Fibroblast of lung (primary cell): Measurements from ENCODE around the gene GTPBP3. TPM values are rescaled to one million over a fixed set of nuclear protein-coding genes. Genes with fewer than 3 reads are reported as not detected.

Experiments
- DNase-seq, 2 donors: peaks; one replicate each; pipeline versions ENCODE4 v3.0.0 to v3.0.0-alpha.2; 2010; ENCODE audit warnings: low read depth in 2 of 2
- H2AFZ ChIP-seq: 2 replicates; pipeline ENCODE4 v1.5.1; 2012; ENCODE audit warnings: low read length, control low read depth, inconsistent platforms
- H3K27ac ChIP-seq: 2 replicates; pipeline ENCODE4 v1.5.1; 2011; ENCODE audit warnings: low read length, control low read depth; ENCODE audit not compliant: insufficient read depth
- H3K27me3 ChIP-seq: 2 replicates; pipeline ENCODE4 v1.5.1; 2011; ENCODE audit warnings: mild to moderate bottlenecking, low read length; ENCODE audit not compliant: control insufficient read depth, insufficient read depth
- H3K36me3 ChIP-seq: 2 replicates; pipeline ENCODE4 v1.5.1; 2011; ENCODE audit warnings: low read length; ENCODE audit not compliant: control insufficient read depth, insufficient read depth
- H3K4me1 ChIP-seq: 2 replicates; pipeline ENCODE4 v1.5.1; 2011; ENCODE audit warnings: low read length; ENCODE audit not compliant: control insufficient read depth, insufficient read depth; ENCODE audit errors: extremely low read depth
- H3K4me2 ChIP-seq: 2 replicates; pipeline ENCODE4 v1.5.1; 2011; ENCODE audit warnings: low read length, control low read depth; ENCODE audit not compliant: insufficient read depth; ENCODE audit errors: extremely low read depth
- H3K4me3 ChIP-seq, 4 experiments: fragments of 200-600 bp in 1 of 4; sonication (generic) in 1 of 4; replicated peaks in 1 of 4; 2 replicates each; pipeline ENCODE4 v1.5.1; 2011 to 2016; ENCODE audit warnings: low read length in 4 of 4, low read depth in 3 of 4, mild to moderate bottlenecking in 3 of 4, control low read depth in 2 of 4, inconsistent platforms in 1 of 4, mixed read lengths in 1 of 4; ENCODE audit not compliant: insufficient read depth in 1 of 4; ENCODE audit errors: control extremely low read depth in 1 of 4
- H3K79me2 ChIP-seq: 2 replicates; pipeline ENCODE4 v1.5.1; 2012; ENCODE audit warnings: mild to moderate bottlenecking, low read length, inconsistent platforms; ENCODE audit not compliant: control insufficient read depth, insufficient read depth
- H3K9ac ChIP-seq: 2 replicates; pipeline ENCODE4 v1.5.1; 2011; ENCODE audit warnings: mild to moderate bottlenecking, low read length, control low read depth; ENCODE audit not compliant: insufficient read depth
- H3K9me3 ChIP-seq: 2 replicates; pipeline ENCODE4 v1.5.1; 2012; ENCODE audit warnings: low read depth, low read length; ENCODE audit not compliant: control insufficient read depth, insufficient read depth
- H4K20me1 ChIP-seq: 2 replicates; pipeline ENCODE4 v1.5.1; 2011; ENCODE audit warnings: low read length; ENCODE audit not compliant: control insufficient read depth, insufficient read depth; ENCODE audit errors: extremely low read depth
- EZH2 ChIP-seq: IDR thresholded peaks from 2 replicates; pipeline ENCODE4 v1.5.1; 2012; ENCODE audit warnings: low read length, control low read depth, mild to moderate bottlenecking; ENCODE audit errors: missing control alignments
- polyA plus RNA-seq, 2 donors: library from polyadenylated mRNA; depleted of rRNA in 1 of 2; stranded (reverse) in 1 of 2; unstranded in 1 of 2; fragments of >200 nt; gene quantifications; 2 replicates each; pipeline ENCODE4 v1.2.1, GENCODE V29; 2011 to 2012; ENCODE audit warnings: missing spikeins in 1 of 2
- total RNA-seq: library from RNA; depleted of rRNA; stranded (reverse); fragments of >200 nt; gene quantifications from 2 replicates; pipeline ENCODE4 v1.2.1, GENCODE V29; 2014
- TF ChIP-seq, protein P1 (sequence below), 2 donors: IDR thresholded peaks in 1 of 2; conservative IDR thresholded peaks in 1 of 2; 1 replicate in 1 of 2; 2 replicates in 1 of 2; pipeline ENCODE4 v1.5.1; 2011 to 2012; ENCODE audit warnings: low read length in 2 of 2, control low read depth in 1 of 2, inconsistent platforms in 1 of 2, low read depth in 1 of 2, mild to moderate bottlenecking in 1 of 2

The GTPBP3 gene
- total and polyA plus RNA-seq, 2 donors (not counting 1 experiment from before 2014, with no cell fraction given), result 3.7 to 11.1 TPM

DNA sequence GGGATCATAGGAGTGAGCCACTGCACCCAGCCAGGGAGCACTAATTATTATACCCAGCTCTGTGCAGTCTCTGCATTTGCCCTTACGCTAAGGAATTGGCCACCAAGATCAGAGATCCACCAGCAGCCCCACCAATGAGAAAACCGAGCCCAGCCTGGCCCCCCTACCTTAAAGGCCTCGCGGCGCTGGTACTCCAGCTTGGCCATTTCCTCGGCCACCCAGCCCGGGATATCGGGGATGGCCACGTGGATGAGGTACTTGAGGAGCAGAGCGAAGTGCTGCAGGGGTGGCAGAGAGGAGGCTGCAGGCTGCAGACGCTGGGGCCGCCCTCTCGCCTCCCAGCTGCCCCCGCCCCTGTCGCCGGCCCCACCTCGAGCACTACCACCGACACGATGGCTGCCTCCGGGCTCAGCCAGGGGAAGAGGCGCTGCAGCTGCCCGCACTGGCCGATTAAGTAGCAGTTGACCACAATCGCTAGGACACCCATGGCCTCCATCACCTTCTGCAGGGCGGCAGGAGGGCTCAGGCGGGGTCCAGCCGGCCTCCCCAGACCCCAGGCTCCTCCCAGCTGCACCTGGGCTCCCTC, 10.2 kb upstream of the GTPBP3 start:
- no peaks in the 10 kb centered on the region for H3K9me3 ChIP-seq
- no peak overlapping the region for H3K9ac ChIP-seq
- H3K27me3 ChIP-seq, result no peaks in the 10 kb centered on the region
- H3K79me2 ChIP-seq, result no peaks in the 10 kb centered on the region
- no peaks in the 10 kb centered on the region for H4K20me1 ChIP-seq
- no peak for TF ChIP-seq EZH2
- TF ChIP-seq, protein P1, sequence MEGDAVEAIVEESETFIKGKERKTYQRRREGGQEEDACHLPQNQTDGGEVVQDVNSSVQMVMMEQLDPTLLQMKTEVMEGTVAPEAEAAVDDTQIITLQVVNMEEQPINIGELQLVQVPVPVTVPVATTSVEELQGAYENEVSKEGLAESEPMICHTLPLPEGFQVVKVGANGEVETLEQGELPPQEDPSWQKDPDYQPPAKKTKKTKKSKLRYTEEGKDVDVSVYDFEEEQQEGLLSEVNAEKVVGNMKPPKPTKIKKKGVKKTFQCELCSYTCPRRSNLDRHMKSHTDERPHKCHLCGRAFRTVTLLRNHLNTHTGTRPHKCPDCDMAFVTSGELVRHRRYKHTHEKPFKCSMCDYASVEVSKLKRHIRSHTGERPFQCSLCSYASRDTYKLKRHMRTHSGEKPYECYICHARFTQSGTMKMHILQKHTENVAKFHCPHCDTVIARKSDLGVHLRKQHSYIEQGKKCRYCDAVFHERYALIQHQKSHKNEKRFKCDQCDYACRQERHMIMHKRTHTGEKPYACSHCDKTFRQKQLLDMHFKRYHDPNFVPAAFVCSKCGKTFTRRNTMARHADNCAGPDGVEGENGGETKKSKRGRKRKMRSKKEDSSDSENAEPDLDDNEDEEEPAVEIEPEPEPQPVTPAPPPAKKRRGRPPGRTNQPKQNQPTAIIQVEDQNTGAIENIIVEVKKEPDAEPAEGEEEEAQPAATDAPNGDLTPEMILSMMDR (conservative IDR thresholded peaks at IDR 0.05 in 1 of 2, IDR thresholded peaks at IDR 0.05 in 1 of 2; ENCODE audit: low read depth in 1 of 2, low read length in 2 of 2), result no peak
- H3K4me3 ChIP-seq, result no peak overlapping the region
- peaks cover 8% of the 10 kb centered on the region for H3K36me3 ChIP-seq
- no peaks in the 10 kb centered on the region for H3K4me1 ChIP-seq
- no peak for DNase-seq
- H3K4me2 ChIP-seq, result no peak overlapping the region
- no peak overlapping the region for H2AFZ ChIP-seq
- H3K27ac ChIP-seq, result no peak overlapping the region

DNA sequence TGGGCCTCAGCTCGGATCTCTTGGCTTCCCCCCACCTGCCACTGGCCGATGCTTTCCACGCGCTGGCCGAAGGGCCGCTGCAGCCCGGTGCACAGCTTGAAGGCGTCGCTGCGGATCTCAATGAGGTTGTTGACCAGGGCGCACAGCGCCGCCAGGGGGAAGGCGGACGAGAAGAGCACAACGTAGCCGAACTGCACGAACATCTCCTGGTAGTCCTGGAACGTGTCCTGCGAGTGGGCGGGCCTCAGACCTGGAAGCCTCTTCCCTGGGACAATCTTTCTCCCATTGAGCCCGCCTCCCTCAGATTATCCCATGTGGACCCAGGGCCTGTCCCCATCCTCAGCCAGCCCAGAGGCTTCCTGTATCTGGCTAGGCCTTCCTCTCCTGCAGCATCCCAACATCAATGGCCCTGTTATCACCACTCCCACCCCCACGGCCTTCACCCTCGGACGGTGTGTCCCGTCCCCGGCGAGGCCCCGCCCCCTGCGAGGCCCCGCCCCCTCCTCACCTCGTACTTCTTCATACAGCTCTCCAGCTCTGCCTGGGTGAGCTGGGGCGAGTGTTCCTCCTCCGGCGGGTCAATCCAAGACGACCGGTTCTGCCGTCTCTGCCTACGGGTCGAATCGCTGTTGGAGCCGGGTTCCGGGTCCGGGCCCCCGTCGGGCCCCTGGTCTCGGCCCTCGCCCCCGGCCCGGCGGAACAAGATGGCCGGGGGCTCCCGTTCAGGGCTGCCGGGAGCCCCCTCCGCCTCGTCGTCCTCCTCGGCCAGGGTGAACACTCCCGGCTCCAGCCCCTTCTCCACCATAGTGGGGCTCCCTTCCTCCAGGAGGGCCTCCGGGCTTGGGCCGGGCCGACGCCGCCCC, 9.5 kb upstream of the GTPBP3 start:
- no peaks in the 10 kb centered on the region for H4K20me1 ChIP-seq
- no peak overlapping the region for H2AFZ ChIP-seq
- no peak overlapping the region for H3K4me2 ChIP-seq
- peak in 1 of 2 donors; percentile 48 for DNase-seq
- no peak overlapping the region for H3K4me3 ChIP-seq
- H3K27me3 ChIP-seq, result no peaks in the 10 kb centered on the region
- H3K9ac ChIP-seq, result no peak overlapping the region
- no peaks in the 10 kb centered on the region for H3K4me1 ChIP-seq
- H3K9me3 ChIP-seq, result no peaks in the 10 kb centered on the region
- no peaks in the 10 kb centered on the region for H3K79me2 ChIP-seq
- TF ChIP-seq, protein P1 (conservative IDR thresholded peaks at IDR 0.05 in 1 of 2, IDR thresholded peaks at IDR 0.05 in 1 of 2; ENCODE audit: low read depth in 1 of 2, low read length in 2 of 2), result peak in 1 of 2 donors; percentile 38
- TF ChIP-seq EZH2, result no peak
- peaks cover 8% of the 10 kb centered on the region for H3K36me3 ChIP-seq
- H3K27ac ChIP-seq, result no peak overlapping the region

DNA sequence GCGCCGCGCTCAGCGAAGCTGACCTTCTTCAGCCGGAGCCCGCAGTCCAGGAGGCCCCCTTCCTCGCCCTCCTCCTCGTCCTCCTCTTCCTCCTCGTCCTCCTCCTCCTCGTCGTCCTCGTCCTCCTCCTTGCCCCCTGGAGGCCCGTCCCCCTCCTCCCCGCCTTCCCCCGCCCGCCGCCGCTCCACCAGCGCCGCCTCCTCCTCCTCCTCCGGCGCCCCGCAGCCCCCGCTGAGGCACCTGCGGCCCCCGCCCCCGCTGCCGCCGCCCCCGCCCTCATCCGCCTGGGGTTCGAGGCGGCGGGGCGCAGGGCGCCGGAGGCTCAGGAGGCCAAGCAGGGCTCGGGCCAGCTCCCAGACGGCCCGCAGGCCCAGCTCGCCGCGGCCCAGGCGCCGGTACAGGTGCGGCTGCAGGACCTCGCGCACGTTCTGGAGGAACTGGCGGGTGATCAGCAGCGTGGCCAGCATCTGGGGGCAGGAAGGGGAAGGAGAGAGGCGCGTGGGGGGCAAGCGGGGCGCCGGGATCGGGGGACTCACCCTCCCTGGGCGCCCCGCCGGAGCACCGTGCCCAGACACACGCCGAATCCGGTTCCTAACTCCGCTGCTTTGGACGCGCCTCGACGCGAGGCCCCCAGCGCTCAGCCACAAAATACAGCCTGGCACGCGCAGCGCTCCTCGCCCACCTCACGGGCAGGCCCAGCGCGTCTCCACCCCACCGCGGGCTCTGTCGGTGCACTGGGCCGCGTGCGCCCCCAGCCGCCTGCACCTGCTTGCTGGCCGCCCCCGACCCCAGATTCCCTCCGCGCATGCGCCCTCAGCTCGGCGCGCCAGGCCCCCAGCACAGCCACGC, 8.6 kb upstream of the GTPBP3 start:
- Histone ChIP-seq H3K27me3 (no peaks in the 10 kb centered on the region), H3K4me3 (no peak overlapping the region), H3K9me3 (no peaks in the 10 kb centered on the region), H3K27ac (no peak overlapping the region), H4K20me1 (no peaks in the 10 kb centered on the region), H3K9ac (no peak overlapping the region), H2AFZ (no peak overlapping the region), H3K36me3 (peaks cover 8% of the 10 kb centered on the region), H3K4me2 (no peak overlapping the region), H3K4me1 (no peaks in the 10 kb centered on the region), H3K79me2 (no peaks in the 10 kb centered on the region)
- no peak for DNase-seq
- TF ChIP-seq EZH2, result no peak
- TF ChIP-seq, protein P1 (conservative IDR thresholded peaks at IDR 0.05 in 1 of 2, IDR thresholded peaks at IDR 0.05 in 1 of 2; ENCODE audit: low read depth in 1 of 2, low read length in 2 of 2), result no peak
